H1 (cell line): ENCODE measurements around the gene CCDC47. TPM values are rescaled to one million over a fixed set of nuclear protein-coding genes. Genes with fewer than 3 reads are reported as not detected.

ENCODE experiments used
- CTCF ChIA-PET: fragments of 300-600 bp; sonication (Branson Sonifier 250); formaldehyde crosslinking; loops from one replicate; lab custom pipeline; 2021; ENCODE audit not compliant: partially characterized antibody; lab: Charles Lee
- POLR2A ChIA-PET: fragments of 300-600 bp; sonication (Branson Sonifier 250); formaldehyde crosslinking; loops from one replicate; lab custom pipeline; 2021; ENCODE audit warnings: inconsistent platforms; ENCODE audit not compliant: partially characterized antibody; lab: Charles Lee
- DNase-seq, 2 experiments: peaks; one replicate each; pipeline versions ENCODE4 v3.0.0 to v3.0.0-alpha.2; 2010 to 2022; ENCODE audit warnings: low spot score in 2 of 2, low read depth in 1 of 2, mixed read lengths in 1 of 2
- FAIRE-seq: peaks from 2 replicates; lab custom pipeline; 2011; peaks lifted over from hg19 to GRCh38; lab: Jason Lieb, UNC
- H2AFZ ChIP-seq: 2 replicates; pipeline ENCODE4 v1.8.1; 2012; ENCODE audit warnings: low read length, inconsistent platforms
- H2AK5ac ChIP-seq: 2 replicates; pipeline ENCODE4 v1.6.1; 2013; ENCODE audit warnings: low read depth, low read length
- H2BK120ac ChIP-seq: replicated peaks from 2 replicates; pipeline ENCODE3; 2013; ENCODE audit warnings: low read depth, low read length, inconsistent platforms
- H2BK12ac ChIP-seq: 2 replicates; pipeline ENCODE4 v1.6.1; 2013; ENCODE audit warnings: low read depth, low read length
- H2BK15ac ChIP-seq: 2 replicates; pipeline ENCODE4 v1.6.1; 2013; ENCODE audit warnings: low read length
- H2BK20ac ChIP-seq: 2 replicates; pipeline ENCODE4 v1.6.1; 2013; ENCODE audit warnings: low read length
- H2BK5ac ChIP-seq: 2 replicates; pipeline ENCODE4 v1.6.1; 2013; ENCODE audit warnings: low read depth, low read length
- H3K14ac ChIP-seq: 2 replicates; pipeline ENCODE4 v1.6.1; 2013; ENCODE audit warnings: inconsistent platforms; ENCODE audit not compliant: insufficient read length
- H3K18ac ChIP-seq: 2 replicates; pipeline ENCODE4 v1.6.1; 2013; ENCODE audit warnings: low read length; ENCODE audit errors: extremely low read depth
- H3K23ac ChIP-seq: 2 replicates; pipeline ENCODE4 v1.6.1; 2013; ENCODE audit warnings: inconsistent platforms; ENCODE audit not compliant: insufficient read length
- H3K23me2 ChIP-seq: 2 replicates; pipeline ENCODE4 v1.6.1; 2013; ENCODE audit warnings: low read depth, low read length
- H3K27ac ChIP-seq: 2 replicates; pipeline ENCODE4 v1.6.1; 2011; ENCODE audit warnings: low read depth, low read length, inconsistent platforms
- H3K27me3 ChIP-seq, 4 experiments: replicated peaks in 1 of 4; 1 replicate in 1 of 4; 2 replicates in 3 of 4; pipeline versions ENCODE4 v1.6.1 to v1.8.1; 2011 to 2013; ENCODE audit warnings: low read length in 3 of 4, mild to moderate bottlenecking in 3 of 4, inconsistent platforms in 2 of 4, mixed read lengths in 2 of 4, moderate library complexity in 1 of 4; ENCODE audit not compliant: control insufficient read depth in 3 of 4, insufficient read depth in 3 of 4; ENCODE audit errors: extremely low read depth in 1 of 4
- H3K36me3 ChIP-seq, 4 experiments: 2 replicates each; pipeline versions ENCODE4 v1.6.1 to v1.8.1; 2011 to 2013; ENCODE audit warnings: mild to moderate bottlenecking in 4 of 4, low read length in 3 of 4, moderate library complexity in 2 of 4, control low read depth in 1 of 4, inconsistent platforms in 1 of 4; ENCODE audit not compliant: insufficient read depth in 4 of 4, control insufficient read depth in 2 of 4
- H3K4ac ChIP-seq: replicated peaks from 2 replicates; pipeline ENCODE3; 2013; ENCODE audit warnings: low read length, low read depth, mixed read lengths, inconsistent platforms; ENCODE audit not compliant: insufficient read length
- H3K4me1 ChIP-seq, 4 experiments: replicated peaks in 1 of 4; 1 replicate in 1 of 4; 2 replicates in 3 of 4; pipeline versions ENCODE4 v1.6.1 to v1.8.1; 2011 to 2013; ENCODE audit warnings: low read length in 3 of 4, inconsistent platforms in 2 of 4, mixed read lengths in 1 of 4; ENCODE audit not compliant: insufficient read depth in 4 of 4, control insufficient read depth in 3 of 4
- H3K4me2 ChIP-seq, 2 experiments: 2 replicates each; pipeline versions ENCODE4 v1.6.1 to v1.8.1; 2011 to 2013; ENCODE audit warnings: low read depth in 2 of 2, low read length in 2 of 2, control low read depth in 1 of 2, inconsistent platforms in 1 of 2, mild to moderate bottlenecking in 1 of 2; ENCODE audit not compliant: insufficient read depth in 1 of 2
- H3K4me3 ChIP-seq, 4 experiments: fragments of 200-600, 300-600 bp in 1 of 4; sonication (generic), shearing (Covaris generic), sonication (Bioruptor Twin) in 1 of 4; 2 replicates each; pipeline versions ENCODE4 v1.5.1 to v1.8.1; 2011 to 2016; ENCODE audit warnings: low read length in 4 of 4, low read depth in 3 of 4, control low read depth in 2 of 4, inconsistent platforms in 2 of 4, mild to moderate bottlenecking in 2 of 4, mixed read lengths in 1 of 4, moderate library complexity in 1 of 4; ENCODE audit not compliant: insufficient read depth in 2 of 4; ENCODE audit errors: extremely low read depth in 1 of 4
- H3K56ac ChIP-seq: replicated peaks from 2 replicates; pipeline ENCODE3; 2013; ENCODE audit warnings: low read depth, mild to moderate bottlenecking, mixed read lengths, low read length, inconsistent platforms; ENCODE audit not compliant: insufficient read length
- H3K79me1 ChIP-seq: 2 replicates; pipeline ENCODE4 v1.6.1; 2013; ENCODE audit warnings: low read depth, low read length, control low read depth
- H3K79me2 ChIP-seq, 2 experiments: 2 replicates each; pipeline versions ENCODE4 v1.6.1 to v1.8.1; 2012 to 2013; ENCODE audit warnings: low read length in 2 of 2, mild to moderate bottlenecking in 2 of 2, inconsistent platforms in 1 of 2; ENCODE audit not compliant: insufficient read depth in 2 of 2, control insufficient read depth in 1 of 2
- H3K9ac ChIP-seq, 4 experiments: replicated peaks in 1 of 4; 1 replicate in 1 of 4; 2 replicates in 3 of 4; pipeline versions ENCODE4 v1.6.1 to v1.8.1; 2011 to 2013; ENCODE audit warnings: low read depth in 3 of 4, low read length in 3 of 4, control low read depth in 2 of 4, mild to moderate bottlenecking in 2 of 4, moderate library complexity in 2 of 4, inconsistent platforms in 1 of 4; ENCODE audit errors: extremely low read depth in 1 of 4
- H3K9me3 ChIP-seq, 2 experiments: 2 replicates each; pipeline versions ENCODE4 v1.6.1 to v1.8.1; 2012 to 2013; ENCODE audit warnings: mild to moderate bottlenecking in 2 of 2, moderate library complexity in 2 of 2, control low read depth in 1 of 2, inconsistent platforms in 1 of 2, low read depth in 1 of 2, low read length in 1 of 2, mixed read lengths in 1 of 2; ENCODE audit not compliant: insufficient read depth in 2 of 2
- H4K20me1 ChIP-seq, 2 experiments: replicated peaks in 1 of 2; 2 replicates each; pipeline versions ENCODE3 to v1.8.1; 2011 to 2013; ENCODE audit warnings: inconsistent platforms in 2 of 2, low read length in 2 of 2, mild to moderate bottlenecking in 1 of 2; ENCODE audit not compliant: insufficient read depth in 2 of 2, control insufficient read depth in 1 of 2
- H4K5ac ChIP-seq: 2 replicates; pipeline ENCODE4 v1.6.1; 2013; ENCODE audit warnings: low read length, low read depth, mixed read lengths, inconsistent platforms; ENCODE audit not compliant: insufficient read length
- H4K8ac ChIP-seq: 2 replicates; pipeline ENCODE4 v1.8.0; 2013; ENCODE audit warnings: mild to moderate bottlenecking, moderate library complexity, low read length, inconsistent platforms; ENCODE audit not compliant: insufficient read depth; ENCODE audit errors: extremely low read depth
- H4K91ac ChIP-seq: replicated peaks from 2 replicates; pipeline ENCODE3; 2013; ENCODE audit warnings: low read length, mixed read lengths, inconsistent platforms; ENCODE audit not compliant: insufficient read length
- CHD2 ChIP-seq: IDR thresholded peaks from 2 replicates; pipeline ENCODE4 v1.6.1; 2012; ENCODE audit warnings: low read length, improper control_type of control experiment
- GTF2F1 ChIP-seq: IDR thresholded peaks from 2 replicates; pipeline ENCODE4 v1.6.1; 2012; ENCODE audit warnings: low read depth, low read length, improper control_type of control experiment, borderline replicate concordance
- HDAC2 ChIP-seq, 2 experiments: fragments of 300-600 bp in 1 of 2; sonication (generic) in 1 of 2; IDR thresholded peaks; 2 replicates each; pipeline ENCODE4 v1.6.1; 2011 to 2012; ENCODE audit warnings: low read depth in 2 of 2, low read length in 2 of 2, mild to moderate bottlenecking in 2 of 2, moderate library complexity in 2 of 2, borderline replicate concordance in 1 of 2, inconsistent platforms in 1 of 2
- POLR2A ChIP-seq, 2 experiments: IDR thresholded peaks; 1 replicate in 1 of 2; 2 replicates in 1 of 2; pipeline ENCODE4 v1.6.1; 2011; ENCODE audit warnings: low read depth in 2 of 2, low read length in 2 of 2, mild to moderate bottlenecking in 2 of 2; ENCODE audit errors: control extremely low read depth in 1 of 2
- RFX5 ChIP-seq: IDR thresholded peaks from 2 replicates; pipeline ENCODE4 v1.6.1; 2011; ENCODE audit warnings: low read depth, low read length, improper control_type of control experiment, borderline replicate concordance
- SP1 ChIP-seq: IDR thresholded peaks from 2 replicates; pipeline ENCODE4 v1.6.1; 2011; ENCODE audit warnings: low read depth, low read length
- SP2 ChIP-seq: IDR thresholded peaks from 2 replicates; pipeline ENCODE4 v1.6.1; 2012; ENCODE audit warnings: mild to moderate bottlenecking, low read length, inconsistent platforms
- SRF ChIP-seq: IDR thresholded peaks from 2 replicates; pipeline ENCODE4 v1.6.1; 2011; ENCODE audit warnings: mild to moderate bottlenecking, low read depth, low read length, moderate library complexity
- TBP ChIP-seq: IDR thresholded peaks from 2 replicates; pipeline ENCODE4 v1.6.1; 2011; ENCODE audit warnings: low read depth, low read length, improper control_type of control experiment
- WGBS, 2 experiments: shearing (Covaris generic) in 1 of 2; methylation state at CpG; one replicate each; pipeline versions ENCODE4 v1.1.6 to v1.1.7; 2013 to 2015; ENCODE audit warnings: low lambda C conversion rate in 2 of 2, mixed read lengths in 2 of 2, inconsistent platforms in 1 of 2, low coverage in 1 of 2, missing lambda C conversion rate in 1 of 2; ENCODE audit not compliant: insufficient replicate concordance in 2 of 2, insufficient coverage in 1 of 2, insufficient read length in 1 of 2; ENCODE audit errors: extremely low coverage in 1 of 2, missing lambda C conversion rate in 1 of 2; 5-methylcytosine and 5-hydroxymethylcytosine counted together
- polyA plus RNA-seq, 7 experiments: library from polyadenylated mRNA; depleted of rRNA in 3 of 7; stranded (reverse) in 5 of 7; unstranded in 2 of 7; fragments of >200 nt in 5 of 7; fragments of 200-250 nt in 2 of 7; gene quantifications; 1 replicate in 5 of 7; 2 replicates in 1 of 7; 4 replicates in 1 of 7; pipeline versions ENCODE4 v1.2.1 to v1.2.3, GENCODE V29; 2011 to 2013; ENCODE audit warnings: missing spikeins in 2 of 7, mixed read lengths in 2 of 7
- total RNA-seq: library from RNA; stranded (reverse); fragmentation: NEBNext Ultra II Directional; extraction: Animal tissue kit (Norgen Biotek cat#: 25700); gene quantifications from 2 replicates; pipeline ENCODE4 v1.2.1, GENCODE V29; 2021

CCDC47 gene
- total and polyA plus RNA-seq, 2 of the 8 experiments (the other 6 are each of a cell fraction or from before 2014, with no cell fraction given): 21.2 to 83.1 TPM

GRCh38 chr17:63760771-63761539 lies 12.4 kb downstream of the CCDC47 start:
- H2BK5ac ChIP-seq: no peak overlapping the region
- no peaks in the 10 kb centered on the region for H3K4me1 ChIP-seq
- H2AK5ac ChIP-seq: no peak overlapping the region
- CTCF ChIA-PET: interaction anchor here (1.4 kb wide), 1 partner anchor 11 kb away, joined by 4 read pairs; no protein-coding TSS in a partner anchor
- H3K18ac ChIP-seq: no peak overlapping the region
- FAIRE-seq: no peak
- POLR2A ChIA-PET: interaction anchor here (0.6 to 3.3 kb wide), 2 partner anchors 12 to 79 kb away, joined by 3 to 17 read pairs; partner anchors contain the start of genes CCDC47 and DDX42
- no peaks in the 10 kb centered on the region; the same call in 1 of the 2 replicates for H3K23me2 ChIP-seq
- H3K9me3 ChIP-seq: no peaks in the 10 kb centered on the region
- no peak overlapping the region for H2BK20ac ChIP-seq
- H4K8ac ChIP-seq: no peak overlapping the region; the same call in 1 of the 2 replicates
- peaks cover 12 to 72% (median 40%) of the 10 kb centered on the region in 4 experiments for H3K36me3 ChIP-seq
- no peak overlapping the region for H3K4ac ChIP-seq
- H3K9ac ChIP-seq: no peak overlapping the region
- no peak for TF ChIP-seq HDAC2 (IDR thresholded peaks at IDR 0.05; ENCODE audit: borderline replicate concordance in 1 of 2, low read depth in 2 of 2, low read length in 2 of 2)
- TF ChIP-seq SRF: no peak
- TF ChIP-seq GTF2F1: no peak
- no peak for TF ChIP-seq RFX5
- TF ChIP-seq CHD2: no peak
- TF ChIP-seq SP2: no peak
- no peak for TF ChIP-seq POLR2A (IDR thresholded peaks at IDR 0.05; ENCODE audit: control extremely low read depth in 1 of 2, low read depth in 2 of 2, low read length in 2 of 2)
- no peak for TF ChIP-seq TBP
- no peak for TF ChIP-seq SP1
- H3K27ac ChIP-seq: no peak overlapping the region
- no peak overlapping the region for H3K23ac ChIP-seq
- no peak overlapping the region for H3K14ac ChIP-seq
- no peak for DNase-seq
- no peak overlapping the region for H2BK15ac ChIP-seq
- no peak overlapping the region for H2BK120ac ChIP-seq
- H3K79me1 ChIP-seq: no peaks in the 10 kb centered on the region
- H4K91ac ChIP-seq: no peak overlapping the region
- no peak overlapping the region for H3K4me2 ChIP-seq
- no peak overlapping the region for H2AFZ ChIP-seq
- no peaks in the 10 kb centered on the region for H3K27me3 ChIP-seq
- H3K56ac ChIP-seq: no peak overlapping the region
- peaks cover 0 to 2% of the 10 kb centered on the region in 2 experiments for H4K20me1 ChIP-seq
- H4K5ac ChIP-seq: no peak overlapping the region
- H3K79me2 ChIP-seq: peaks cover 0 to 6% of the 10 kb centered on the region in 2 experiments; a peak in 2 of 4 replicates
- WGBS, 2 experiments: 83% methylated on average over 10 of the region's 10 CpGs; no CpG with 5 or more reads in 1 of the 2 experiments
- H3K4me3 ChIP-seq: no peak overlapping the region
- no peak overlapping the region for H2BK12ac ChIP-seq
